Endodermal cell (in vitro differentiated cells): ENCODE data around the gene SCN8A. TPM values are rescaled to one million over a fixed set of nuclear protein-coding genes. Genes with fewer than 3 reads are reported as not detected.

Experiments used
- DNase-seq: peaks from one replicate; pipeline ENCODE4 v3.0.0-alpha.2; 2017
- H3K27ac ChIP-seq: 2 replicates; pipeline ENCODE4 v1.5.1; 2013; ENCODE audit warnings: mild to moderate bottlenecking, low read depth, low read length, moderate library complexity
- H3K27me3 ChIP-seq: 2 replicates; pipeline ENCODE4 v1.6.1; 2013; ENCODE audit warnings: mild to moderate bottlenecking, low read length, moderate library complexity; ENCODE audit not compliant: insufficient read depth, control insufficient read depth, poor library complexity, severe bottlenecking
- H3K36me3 ChIP-seq: 2 replicates; pipeline ENCODE4 v1.7.0; 2013; ENCODE audit warnings: mild to moderate bottlenecking, low read length, moderate library complexity; ENCODE audit not compliant: control insufficient read depth, insufficient read depth
- H3K4me1 ChIP-seq: one replicate; pipeline ENCODE4 v1.7.0; 2013; ENCODE audit warnings: low read length; ENCODE audit not compliant: control insufficient read depth, insufficient read depth
- H3K4me3 ChIP-seq: 2 replicates; pipeline ENCODE4 v1.5.1; 2013; ENCODE audit warnings: mild to moderate bottlenecking, low read length, moderate library complexity
- H3K9ac ChIP-seq: 2 replicates; pipeline ENCODE4 v1.6.1; 2013; ENCODE audit warnings: mild to moderate bottlenecking, low read length, moderate library complexity; ENCODE audit not compliant: poor library complexity, severe bottlenecking; ENCODE audit errors: extremely low read depth
- H3K9me3 ChIP-seq: 2 replicates; pipeline ENCODE4 v1.6.1; 2013; ENCODE audit warnings: mild to moderate bottlenecking, low read length, moderate library complexity; ENCODE audit not compliant: control insufficient read depth
- H3K27ac Mint-ChIP-seq: 2 replicates; pipeline ENCODE4 v1.8.0; 2020; ENCODE audit warnings: mixed read lengths
- H3K27me3 Mint-ChIP-seq: 2 replicates; pipeline ENCODE4 v1.8.0; 2021; ENCODE audit warnings: mild to moderate bottlenecking, mixed read lengths; ENCODE audit not compliant: insufficient read depth
- H3K36me3 Mint-ChIP-seq: 2 replicates; pipeline ENCODE4 v1.8.0; 2020; ENCODE audit warnings: low read depth, mixed read lengths
- H3K4me1 Mint-ChIP-seq: 2 replicates; pipeline ENCODE4 v1.8.0; 2020; ENCODE audit warnings: mixed read lengths
- H3K4me3 Mint-ChIP-seq: 2 replicates; pipeline ENCODE4 v1.8.0; 2020; ENCODE audit warnings: mild to moderate bottlenecking, moderate library complexity, mixed read lengths
- H3K9me3 Mint-ChIP-seq: 2 replicates; pipeline ENCODE4 v1.8.0; 2020; ENCODE audit warnings: mild to moderate bottlenecking, mixed read lengths
- WGBS, 2 experiments: methylation state at CpG; one replicate each; pipeline versions ENCODE4 v1.1.5 to v1.1.7; 2013; ENCODE audit warnings: missing lambda C conversion rate in 2 of 2, mixed read lengths in 1 of 2; ENCODE audit not compliant: insufficient coverage in 1 of 2, insufficient read length in 1 of 2; 5-methylcytosine and 5-hydroxymethylcytosine counted together
- total RNA-seq, 2 donors: library from RNA; stranded (reverse); fragmentation: NEBNext Ultra II Directional in 1 of 2; extraction: Animal tissue kit (Norgen Biotek cat#: 25700) in 1 of 2; gene quantifications; 2 replicates in 1 of 2; 3 replicates in 1 of 2; pipeline ENCODE4 v1.2.1, GENCODE V29; 2021
- TF ChIP-seq, protein P1 (sequence below): fragments of 200-600 bp; sonication (generic); conservative IDR thresholded peaks from 2 replicates; pipeline ENCODE4 v1.5.0; 2021; ENCODE audit warnings: antibody characterized with exemption, mild to moderate bottlenecking

The SCN8A gene
- total RNA-seq, 2 donors from 2014 or later: 9.5 to 9.7 TPM

GRCh38 chr12:51779876-51780275 lies 188.8 kb downstream of the SCN8A start:
- H3K4me1 ChIP-seq: no peaks in the 10 kb centered on the region
- no peak overlapping the region for H3K4me3 ChIP-seq
- H3K9me3 ChIP-seq: no peaks in the 10 kb centered on the region
- TF ChIP-seq, protein P1, sequence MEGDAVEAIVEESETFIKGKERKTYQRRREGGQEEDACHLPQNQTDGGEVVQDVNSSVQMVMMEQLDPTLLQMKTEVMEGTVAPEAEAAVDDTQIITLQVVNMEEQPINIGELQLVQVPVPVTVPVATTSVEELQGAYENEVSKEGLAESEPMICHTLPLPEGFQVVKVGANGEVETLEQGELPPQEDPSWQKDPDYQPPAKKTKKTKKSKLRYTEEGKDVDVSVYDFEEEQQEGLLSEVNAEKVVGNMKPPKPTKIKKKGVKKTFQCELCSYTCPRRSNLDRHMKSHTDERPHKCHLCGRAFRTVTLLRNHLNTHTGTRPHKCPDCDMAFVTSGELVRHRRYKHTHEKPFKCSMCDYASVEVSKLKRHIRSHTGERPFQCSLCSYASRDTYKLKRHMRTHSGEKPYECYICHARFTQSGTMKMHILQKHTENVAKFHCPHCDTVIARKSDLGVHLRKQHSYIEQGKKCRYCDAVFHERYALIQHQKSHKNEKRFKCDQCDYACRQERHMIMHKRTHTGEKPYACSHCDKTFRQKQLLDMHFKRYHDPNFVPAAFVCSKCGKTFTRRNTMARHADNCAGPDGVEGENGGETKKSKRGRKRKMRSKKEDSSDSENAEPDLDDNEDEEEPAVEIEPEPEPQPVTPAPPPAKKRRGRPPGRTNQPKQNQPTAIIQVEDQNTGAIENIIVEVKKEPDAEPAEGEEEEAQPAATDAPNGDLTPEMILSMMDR: no peak
- H3K9me3 Mint-ChIP-seq: no peaks in the 10 kb centered on the region
- no peaks in the 10 kb centered on the region for H3K36me3 Mint-ChIP-seq
- 86 to 94% methylated on average over 5 of the region's 5 CpGs for WGBS, 2 experiments
- no peak for DNase-seq
- H3K27me3 ChIP-seq: peaks cover 67% of the 10 kb centered on the region
- no peak overlapping the region for H3K9ac ChIP-seq
- H3K27ac ChIP-seq: no peak overlapping the region
- no peak overlapping the region for H3K4me3 Mint-ChIP-seq
- H3K4me1 Mint-ChIP-seq: peaks cover 33% of the 10 kb centered on the region
- no peak overlapping the region for H3K27ac Mint-ChIP-seq
- H3K27me3 Mint-ChIP-seq: peaks cover 77% of the 10 kb centered on the region
- H3K36me3 ChIP-seq: no peaks in the 10 kb centered on the region

- peaks cover 34% of the 10 kb centered on the region for H3K27me3 ChIP-seq
- no peaks in the 10 kb centered on the region for H3K9me3 ChIP-seq
- Mint-ChIP-seq H3K9me3 (no peaks in the 10 kb centered on the region), H3K27me3 (peaks cover 43% of the 10 kb centered on the region), H3K4me3 (no peak overlapping the region), H3K36me3 (peaks cover 3% of the 10 kb centered on the region), H3K27ac (no peak overlapping the region), H3K4me1 (peaks cover 14% of the 10 kb centered on the region)
- 90 to 93% methylated on average over 1 to 2 of the region's 3 CpGs for WGBS, 2 experiments
- H3K4me3 ChIP-seq: no peak overlapping the region
- TF ChIP-seq, protein P1: no peak
- H3K9ac ChIP-seq: no peak overlapping the region
- peaks cover 12% of the 10 kb centered on the region for H3K36me3 ChIP-seq
- no peak overlapping the region for H3K27ac ChIP-seq
- DNase-seq: no peak
- H3K4me1 ChIP-seq: peaks cover 4% of the 10 kb centered on the region
Observed at GRCh38 chr12:51784688-51785087, 193.7 kb downstream of the SCN8A start.

DNA sequence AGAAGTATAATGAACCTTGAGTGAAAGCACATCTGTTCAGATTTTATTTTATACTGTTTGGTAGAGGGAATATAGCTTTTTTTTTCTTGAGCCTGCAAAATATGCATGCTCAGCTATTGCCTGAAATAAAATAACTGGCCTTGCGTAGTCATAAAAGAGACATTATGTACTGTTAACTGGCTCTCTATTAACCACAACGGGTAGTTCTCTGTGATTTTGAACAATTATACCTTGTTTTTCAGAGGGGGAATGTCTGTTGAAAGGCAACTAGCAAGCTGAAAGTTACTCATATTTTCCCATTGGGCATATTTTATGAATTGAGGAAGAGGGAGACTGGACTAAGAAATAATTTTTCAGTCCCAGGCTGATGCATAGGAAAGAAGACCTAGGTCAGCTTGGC lies 194.9 kb downstream of the SCN8A start:
- Histone ChIP-seq H3K9ac (no peak overlapping the region), H3K4me3 (no peak overlapping the region), H3K9me3 (no peaks in the 10 kb centered on the region), H3K27ac (no peak overlapping the region), H3K4me1 (peaks cover 4% of the 10 kb centered on the region), H3K36me3 (peaks cover 12% of the 10 kb centered on the region), H3K27me3 (peaks cover 25% of the 10 kb centered on the region)
- Mint-ChIP-seq H3K9me3 (no peaks in the 10 kb centered on the region), H3K36me3 (peaks cover 3% of the 10 kb centered on the region), H3K27me3 (peaks cover 33% of the 10 kb centered on the region), H3K4me1 (peaks cover 7% of the 10 kb centered on the region), H3K4me3 (no peak overlapping the region), H3K27ac (no peak overlapping the region)
- no peak for DNase-seq
- TF ChIP-seq, protein P1: no peak
- 94 to 98% methylated on average over 2 of the region's 2 CpGs for WGBS, 2 experiments
